Hematopoietic multipotent progenitor cell treated with erythropoietin and hydrocortisone succinate and interleukin-3 and kit ligand, for 8 days (in vitro differentiated cells): ENCODE data around the gene LGALS16.
"Not testable (repeated sequence)": the region's sequence is repeated elsewhere in the genome, so short reads cannot be mapped to it uniquely, and the experiment has no call there.

Experiments
- DNase-seq: peaks from one replicate; pipeline ENCODE4 v3.0.0-alpha.2; 2015

LGALS16 gene

DNA sequence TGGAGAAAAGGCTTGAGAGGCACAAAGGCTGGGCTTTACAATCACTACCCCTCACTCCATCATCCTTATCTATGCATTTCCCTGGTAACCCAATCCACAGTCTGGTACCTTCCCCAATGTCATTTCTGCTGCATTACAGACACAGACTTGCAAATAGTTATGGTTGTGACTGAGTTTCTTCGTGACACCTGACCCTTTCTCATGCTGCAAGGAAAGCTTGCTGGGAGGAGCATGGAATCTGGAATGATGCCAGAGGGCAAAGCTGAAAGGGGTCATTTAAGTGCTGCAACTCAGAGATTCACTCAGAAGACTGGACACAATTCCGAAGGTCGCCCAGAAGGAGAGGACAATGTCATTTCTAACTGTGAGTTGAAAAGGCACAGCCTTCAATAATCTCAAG, at the start of gene LGALS16:
LGALS16 (plus strand) TSS at position 301 of the 400 bp plus-strand sequence; CDS start at position 350, 49 bp downstream.
- DNase-seq, result no peak

- DNase-seq, result no peak
Measured at GRCh38 chr19:39607021-39607420, 48.7 kb upstream of the LGALS16 start.

- DNase-seq, result no peak
Measured at GRCh38 chr19:39607561-39607960, 48.2 kb upstream of the LGALS16 start.

GRCh38 chr19:39613597-39613996, 42.1 kb upstream of the LGALS16 start:
- no peak for DNase-seq

GRCh38 chr19:39617745-39618144, 38.0 kb upstream of the LGALS16 start:
- no peak for DNase-seq

DNA sequence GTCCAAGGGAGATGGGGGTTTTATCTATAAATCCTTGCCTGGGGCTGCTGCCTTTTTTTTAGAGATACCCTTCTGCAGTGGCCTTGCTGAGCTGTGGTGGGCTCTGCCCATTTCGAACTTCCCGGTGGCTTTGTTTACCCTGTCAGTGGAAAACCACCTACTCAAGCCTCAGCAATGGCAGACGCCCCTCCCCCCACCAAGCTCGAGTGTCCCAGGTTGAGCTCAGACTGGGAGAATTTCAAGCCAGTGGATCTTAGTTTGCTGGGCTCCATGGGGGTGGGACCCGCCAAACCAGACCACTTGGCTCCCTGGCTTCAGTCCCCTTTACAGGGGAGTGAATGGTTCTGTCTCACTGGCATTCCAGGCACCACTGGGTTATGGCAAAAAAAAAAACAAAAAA, 31.8 kb upstream of the LGALS16 start:
- DNase-seq, result no peak

DNA sequence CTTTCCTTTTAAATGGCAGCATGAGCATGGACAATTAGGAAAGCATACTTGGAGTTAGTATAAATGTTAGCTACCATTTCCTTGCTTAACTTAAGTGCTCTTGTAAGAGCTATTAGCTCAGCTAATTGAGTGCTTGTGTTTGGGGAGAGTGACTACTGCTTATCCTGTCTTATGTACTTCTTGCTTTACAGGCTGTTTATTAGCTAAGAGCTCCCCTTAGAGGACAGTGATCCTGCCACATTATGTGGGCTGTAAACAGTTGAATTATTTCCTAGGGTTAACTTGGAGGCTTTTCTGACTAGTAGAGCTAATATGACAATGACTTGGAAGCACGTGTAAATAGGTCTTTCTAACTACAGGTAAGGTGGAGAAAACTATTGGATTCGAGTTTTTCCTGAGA, 28.1 kb upstream of the LGALS16 start:
- peak; percentile 8 for DNase-seq

- no peak for DNase-seq
Measured at GRCh38 chr19:39631178-39631577, 24.5 kb upstream of the LGALS16 start.

- no peak for DNase-seq
Measured at GRCh38 chr19:39631626-39632025, 24.1 kb upstream of the LGALS16 start.

- DNase-seq, result no peak
Measured at GRCh38 chr19:39637891-39638290, 17.8 kb upstream of the LGALS16 start.

- DNase-seq, result no peak
Measured at GRCh38 chr19:39641773-39642172, 13.9 kb upstream of the LGALS16 start.

DNA sequence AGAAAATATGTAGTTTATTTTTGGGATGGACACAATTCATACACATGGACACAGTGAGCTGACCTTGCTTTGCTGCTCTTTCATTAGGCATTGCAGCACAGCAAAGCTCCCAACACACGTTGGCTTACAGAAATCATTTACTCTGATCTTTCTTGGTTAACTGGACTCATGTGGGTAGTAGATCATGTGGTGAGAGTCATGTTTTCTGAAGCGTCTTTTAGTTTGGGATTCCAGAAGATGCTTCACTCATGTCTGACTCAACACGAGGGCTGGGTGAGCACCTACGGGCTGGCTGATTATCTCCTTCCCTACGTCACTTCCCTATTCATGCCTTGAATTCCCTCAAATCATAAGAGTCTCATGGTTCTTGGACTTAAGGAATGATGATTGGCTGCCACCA, 12.1 kb upstream of the LGALS16 start:
- DNase-seq, result no peak

GRCh38 chr19:39645800-39646411, 9.8 kb upstream of the LGALS16 start:
- DNase-seq, result peak; percentile 18

GRCh38 chr19:39647918-39648317, 7.8 kb upstream of the LGALS16 start:
- DNase-seq, result no peak

GRCh38 chr19:39659791-39660190, 4.1 kb downstream of the LGALS16 start:
- DNase-seq, result no peak

- DNase-seq, result no peak
Measured at GRCh38 chr19:39660661-39661060, 4.9 kb downstream of the LGALS16 start.

DNA sequence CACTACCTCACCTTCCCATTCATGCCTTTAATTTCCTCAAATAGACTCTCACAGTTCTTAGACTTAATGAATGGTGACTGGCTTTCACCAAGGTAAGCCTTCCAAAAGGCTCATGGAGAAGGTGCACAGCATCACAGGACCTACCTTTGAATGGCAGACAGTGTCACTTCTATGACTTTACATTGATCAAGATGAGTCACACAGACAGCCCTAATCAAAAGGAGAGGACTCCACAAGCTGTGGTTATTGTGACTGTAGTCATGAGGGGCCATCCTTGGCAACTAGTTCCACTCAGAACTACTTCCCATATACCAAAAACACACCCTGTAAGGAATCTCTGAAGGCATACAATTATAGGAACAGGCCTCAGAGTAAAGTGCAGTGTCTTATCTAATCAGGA, 5.9 kb downstream of the LGALS16 start:
- no peak for DNase-seq

- not testable (repeated sequence) for DNase-seq
Measured at GRCh38 chr19:39669860-39670259, 14.1 kb downstream of the LGALS16 start.

GRCh38 chr19:39670998-39671397, 15.3 kb downstream of the LGALS16 start:
- DNase-seq, result no peak

GRCh38 chr19:39671739-39672363, 16.1 kb downstream of the LGALS16 start:
- peak; percentile 65 for DNase-seq

DNA sequence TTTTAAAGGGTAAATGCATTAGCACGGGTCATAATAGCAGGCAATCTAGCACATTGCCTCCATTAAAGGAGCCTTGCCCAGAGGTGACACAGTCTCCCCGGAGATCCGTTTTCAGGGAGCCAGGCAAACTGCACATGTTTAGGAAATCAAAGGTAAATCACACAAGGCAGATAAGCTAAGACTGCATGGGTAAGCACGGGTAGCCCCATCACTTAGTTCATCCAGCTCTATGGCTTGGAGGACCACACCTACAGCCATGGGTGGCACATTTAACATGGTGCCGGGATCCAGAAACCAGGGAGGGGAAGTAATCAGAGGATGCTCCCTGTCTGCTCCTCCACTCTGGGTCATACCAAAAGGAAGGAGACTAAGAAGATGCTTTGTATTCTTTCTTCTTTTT, 16.8 kb downstream of the LGALS16 start:
- no peak for DNase-seq

DNA sequence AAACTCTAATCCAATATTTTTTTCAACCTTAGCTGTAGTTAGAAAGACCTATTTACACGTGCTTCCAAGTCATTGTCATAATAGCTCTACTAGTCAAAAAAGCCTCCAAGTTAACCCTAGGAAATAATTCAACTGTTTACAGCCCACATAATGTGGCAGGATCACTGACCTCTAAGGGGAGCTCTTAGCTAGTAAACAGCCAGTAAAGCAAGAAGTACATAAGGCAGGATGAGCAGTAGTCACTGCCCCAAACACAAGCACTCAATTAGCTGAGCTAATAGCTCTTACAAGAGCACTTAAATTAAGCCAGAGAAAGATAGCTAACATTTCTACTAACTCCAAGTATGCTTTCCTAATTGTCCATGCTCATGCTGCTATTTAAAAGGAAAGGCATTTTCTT, 18.1 kb downstream of the LGALS16 start:
- peak; percentile 35 for DNase-seq

DNA sequence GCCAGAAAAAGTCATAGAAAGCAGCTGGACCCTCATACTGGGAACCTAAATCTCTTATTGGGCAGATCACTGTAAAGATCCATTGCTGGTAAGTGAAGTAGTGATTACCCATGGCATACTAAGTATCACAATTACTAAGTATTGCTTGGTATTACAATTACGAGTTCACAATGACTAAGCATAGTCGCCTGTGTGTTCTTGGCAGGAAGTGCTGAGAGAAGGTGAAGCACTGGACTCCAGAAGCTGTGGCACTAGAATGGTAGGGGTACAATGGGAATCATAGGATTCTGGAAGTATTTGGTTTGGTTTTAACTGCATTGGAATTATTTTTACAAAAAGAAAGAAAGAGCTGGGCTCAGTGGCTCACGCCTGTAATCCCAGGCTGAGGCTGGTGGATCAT, 20.3 kb downstream of the LGALS16 start:
- DNase-seq, result no peak

DNA sequence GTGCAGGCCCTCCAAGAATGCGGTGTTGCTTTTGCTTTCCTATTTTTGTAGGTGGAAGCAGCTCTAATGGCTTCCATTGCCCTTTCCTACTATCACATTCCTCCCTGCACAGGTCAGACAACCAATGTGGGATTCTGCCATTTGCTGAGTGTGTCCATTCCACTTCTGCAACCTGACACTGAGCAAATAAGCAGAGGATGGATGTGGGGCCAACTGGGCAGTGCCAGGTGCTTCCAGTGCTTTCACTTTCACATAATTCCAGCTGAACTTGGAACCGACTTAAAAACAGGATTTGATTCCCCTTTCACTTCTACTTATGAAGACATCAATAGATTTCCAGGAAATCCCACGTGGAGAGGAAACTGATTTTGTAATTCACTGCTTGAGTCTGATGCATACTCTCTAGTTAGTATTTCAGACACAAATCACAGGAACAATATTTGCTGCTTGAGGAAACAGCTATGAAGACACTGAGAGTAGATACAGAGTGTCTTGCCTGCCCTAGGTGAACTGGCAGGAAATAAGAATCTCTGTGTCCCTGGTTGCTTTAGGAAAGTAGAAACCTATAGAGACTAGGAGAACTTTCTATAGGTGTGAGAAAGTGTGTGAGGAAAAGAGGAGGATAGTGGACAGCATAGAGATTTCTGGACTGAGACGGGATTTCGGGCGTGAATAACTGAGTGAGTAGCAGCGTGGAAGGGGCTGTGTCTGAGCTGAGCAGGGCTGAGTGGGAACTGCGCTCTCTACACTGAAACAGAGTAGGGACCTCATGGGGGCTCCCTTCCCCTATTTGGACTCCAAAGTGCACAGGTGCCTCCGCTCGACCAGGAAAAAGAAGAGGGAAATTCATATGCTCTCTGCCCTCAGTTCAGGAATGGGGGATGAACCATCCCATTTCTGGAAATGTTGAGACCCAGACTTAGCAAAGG, 22.5 kb downstream of the LGALS16 start:
- DNase-seq, result no peak
